ENCODE results near the gene DAAM1.

The DAAM1 gene

GRCh38 chr14:59241121-59241520 is 52.7 kb downstream of the DAAM1 start:
- H3K79me2 ChIP-seq (ENCODE audit: control insufficient read depth, insufficient read depth, low read length, unreplicated experiment): peaks cover 16% of the 10 kb centered on the region
- no peaks in the 10 kb centered on the region for H3K36me3 ChIP-seq (ENCODE audit: insufficient read depth, low read length)
- no peaks in the 10 kb centered on the region for H3K27me3 ChIP-seq (ENCODE audit: insufficient read depth, low read length)
- no peak overlapping the region for H3K4me3 ChIP-seq (ENCODE audit: low read depth, low read length)
- no peaks in the 10 kb centered on the region for H3K4me1 ChIP-seq (ENCODE audit: control insufficient read depth, insufficient read depth, low read length, unreplicated experiment)
- no peak overlapping the region for H2AFZ ChIP-seq (ENCODE audit: low read length, unreplicated experiment)
- no peak overlapping the region for H3K27ac ChIP-seq (ENCODE audit: low read depth, low read length)

- Histone ChIP-seq H3K36me3 (ENCODE audit: insufficient read depth, low read length) (no peaks in the 10 kb centered on the region), H3K4me1 (ENCODE audit: control insufficient read depth, insufficient read depth, low read length, unreplicated experiment) (peaks cover 6% of the 10 kb centered on the region), H3K4me3 (ENCODE audit: low read depth, low read length) (no peak overlapping the region), H3K79me2 (ENCODE audit: control insufficient read depth, insufficient read depth, low read length, unreplicated experiment) (peaks cover 23% of the 10 kb centered on the region), H3K27me3 (ENCODE audit: insufficient read depth, low read length) (no peaks in the 10 kb centered on the region), H3K27ac (ENCODE audit: low read depth, low read length) (no peak overlapping the region), H2AFZ (ENCODE audit: low read length, unreplicated experiment) (no peak overlapping the region)
Observed at GRCh38 chr14:59243174-59243573, 54.7 kb downstream of the DAAM1 start.

- no peaks in the 10 kb centered on the region for H3K36me3 ChIP-seq (ENCODE audit: insufficient read depth, low read length)
- no peak overlapping the region for H3K4me3 ChIP-seq (ENCODE audit: low read depth, low read length)
- peaks cover 22% of the 10 kb centered on the region for H3K79me2 ChIP-seq (ENCODE audit: control insufficient read depth, insufficient read depth, low read length, unreplicated experiment)
- H3K27me3 ChIP-seq (ENCODE audit: insufficient read depth, low read length): no peaks in the 10 kb centered on the region
- peaks cover 8% of the 10 kb centered on the region for H3K4me1 ChIP-seq (ENCODE audit: control insufficient read depth, insufficient read depth, low read length, unreplicated experiment)
- H3K27ac ChIP-seq (ENCODE audit: low read depth, low read length): no peak overlapping the region
- H2AFZ ChIP-seq (ENCODE audit: low read length, unreplicated experiment): no peak overlapping the region
Observed at GRCh38 chr14:59244581-59244980, 56.1 kb downstream of the DAAM1 start.

GRCh38 chr14:59245809-59246295 is 57.4 kb downstream of the DAAM1 start:
- no peaks in the 10 kb centered on the region for H3K36me3 ChIP-seq (ENCODE audit: insufficient read depth, low read length)
- H3K27me3 ChIP-seq (ENCODE audit: insufficient read depth, low read length): no peaks in the 10 kb centered on the region
- H3K4me1 ChIP-seq (ENCODE audit: control insufficient read depth, insufficient read depth, low read length, unreplicated experiment): peaks cover 8% of the 10 kb centered on the region
- H3K4me3 ChIP-seq (ENCODE audit: low read depth, low read length): no peak overlapping the region
- peak overlapping the region; percentile 32; the same call in 1 of the 2 replicates for H3K27ac ChIP-seq (ENCODE audit: low read depth, low read length)
- peaks cover 25% of the 10 kb centered on the region for H3K79me2 ChIP-seq (ENCODE audit: control insufficient read depth, insufficient read depth, low read length, unreplicated experiment)
- H2AFZ ChIP-seq (ENCODE audit: low read length, unreplicated experiment): no peak overlapping the region

GRCh38 chr14:59246566-59246965 is 58.1 kb downstream of the DAAM1 start:
- Histone ChIP-seq H3K79me2 (ENCODE audit: control insufficient read depth, insufficient read depth, low read length, unreplicated experiment) (peaks cover 32% of the 10 kb centered on the region), H2AFZ (ENCODE audit: low read length, unreplicated experiment) (no peak overlapping the region), H3K4me3 (ENCODE audit: low read depth, low read length) (no peak overlapping the region), H3K27me3 (ENCODE audit: insufficient read depth, low read length) (no peaks in the 10 kb centered on the region), H3K36me3 (ENCODE audit: insufficient read depth, low read length) (no peaks in the 10 kb centered on the region), H3K4me1 (ENCODE audit: control insufficient read depth, insufficient read depth, low read length, unreplicated experiment) (peaks cover 9% of the 10 kb centered on the region), H3K27ac (ENCODE audit: low read depth, low read length) (peak overlapping the region; percentile 32; the same call in 1 of the 2 replicates)

GRCh38 chr14:59247801-59248584 is 59.5 kb downstream of the DAAM1 start:
- peaks cover 23% of the 10 kb centered on the region for H3K4me1 ChIP-seq (ENCODE audit: control insufficient read depth, insufficient read depth, low read length, unreplicated experiment)
- no peaks in the 10 kb centered on the region for H3K36me3 ChIP-seq (ENCODE audit: insufficient read depth, low read length)
- no peaks in the 10 kb centered on the region for H3K27me3 ChIP-seq (ENCODE audit: insufficient read depth, low read length)
- H3K4me3 ChIP-seq (ENCODE audit: low read depth, low read length): 0 out of 2 replicates have a peak overlapping the region, but pooled peaks have one; percentile 4
- peak overlapping the region; percentile 4 for H2AFZ ChIP-seq (ENCODE audit: low read length, unreplicated experiment)
- no peak overlapping the region for H3K27ac ChIP-seq (ENCODE audit: low read depth, low read length)
- peaks cover 43% of the 10 kb centered on the region for H3K79me2 ChIP-seq (ENCODE audit: control insufficient read depth, insufficient read depth, low read length, unreplicated experiment)

- H3K27ac ChIP-seq (ENCODE audit: low read depth, low read length): no peak overlapping the region
- H3K79me2 ChIP-seq (ENCODE audit: control insufficient read depth, insufficient read depth, low read length, unreplicated experiment): peaks cover 43% of the 10 kb centered on the region
- H2AFZ ChIP-seq (ENCODE audit: low read length, unreplicated experiment): no peak overlapping the region
- no peaks in the 10 kb centered on the region for H3K27me3 ChIP-seq (ENCODE audit: insufficient read depth, low read length)
- H3K4me3 ChIP-seq (ENCODE audit: low read depth, low read length): no peak overlapping the region
- no peaks in the 10 kb centered on the region for H3K36me3 ChIP-seq (ENCODE audit: insufficient read depth, low read length)
- peaks cover 33% of the 10 kb centered on the region for H3K4me1 ChIP-seq (ENCODE audit: control insufficient read depth, insufficient read depth, low read length, unreplicated experiment)
Observed at GRCh38 chr14:59249029-59249428, 60.6 kb downstream of the DAAM1 start.

GRCh38 chr14:59251811-59252771 is 63.6 kb downstream of the DAAM1 start:
- Histone ChIP-seq H3K79me2 (ENCODE audit: control insufficient read depth, insufficient read depth, low read length, unreplicated experiment) (peaks cover 38% of the 10 kb centered on the region), H3K36me3 (ENCODE audit: insufficient read depth, low read length) (no peaks in the 10 kb centered on the region), H3K27me3 (ENCODE audit: insufficient read depth, low read length) (no peaks in the 10 kb centered on the region), H3K4me3 (ENCODE audit: low read depth, low read length) (0 out of 2 replicates have a peak overlapping the region, but pooled peaks have one; percentile 4), H2AFZ (ENCODE audit: low read length, unreplicated experiment) (no peak overlapping the region), H3K4me1 (ENCODE audit: control insufficient read depth, insufficient read depth, low read length, unreplicated experiment) (peaks cover 54% of the 10 kb centered on the region), H3K27ac (ENCODE audit: low read depth, low read length) (peak overlapping the region; percentile 95)

GRCh38 chr14:59252772-59253500 is 64.5 kb downstream of the DAAM1 start:
- Histone ChIP-seq H3K27ac (ENCODE audit: low read depth, low read length) (peak overlapping the region; percentile 95), H3K4me3 (ENCODE audit: low read depth, low read length) (0 out of 2 replicates have a peak overlapping the region, but pooled peaks have one; percentile 4), H3K4me1 (ENCODE audit: control insufficient read depth, insufficient read depth, low read length, unreplicated experiment) (peaks cover 50% of the 10 kb centered on the region), H3K36me3 (ENCODE audit: insufficient read depth, low read length) (no peaks in the 10 kb centered on the region), H2AFZ (ENCODE audit: low read length, unreplicated experiment) (no peak overlapping the region), H3K79me2 (ENCODE audit: control insufficient read depth, insufficient read depth, low read length, unreplicated experiment) (peaks cover 31% of the 10 kb centered on the region), H3K27me3 (ENCODE audit: insufficient read depth, low read length) (no peaks in the 10 kb centered on the region)

- Histone ChIP-seq H2AFZ (ENCODE audit: low read length, unreplicated experiment) (no peak overlapping the region), H3K27ac (ENCODE audit: low read depth, low read length) (peak overlapping the region; percentile 95), H3K4me3 (ENCODE audit: low read depth, low read length) (no peak overlapping the region), H3K79me2 (ENCODE audit: control insufficient read depth, insufficient read depth, low read length, unreplicated experiment) (peaks cover 31% of the 10 kb centered on the region), H3K4me1 (ENCODE audit: control insufficient read depth, insufficient read depth, low read length, unreplicated experiment) (peaks cover 46% of the 10 kb centered on the region), H3K27me3 (ENCODE audit: insufficient read depth, low read length) (no peaks in the 10 kb centered on the region), H3K36me3 (ENCODE audit: insufficient read depth, low read length) (no peaks in the 10 kb centered on the region)
Observed at GRCh38 chr14:59253527-59253926, 65.1 kb downstream of the DAAM1 start.
